ENCODE results near the gene MED29. TPM values are rescaled to one million over a fixed set of nuclear protein-coding genes. Genes with fewer than 3 reads are reported as not detected.

Gene MED29
- total and polyA plus RNA-seq, 10 of the 15 experiments (the other 5 are each of a cell fraction or from before 2014, with no cell fraction given) = 3.2 to 36.6 (median 22.8) TPM

GRCh38 chr19:39385629-39386411, 5.4 kb upstream of the MED29 start:
- ChIA-PET CTCF (no interaction called here), SMC1A (ENCODE audit: uncharacterized antibody, unreplicated experiment) (interaction anchor here (0.8 kb wide), 1 partner anchor 148 kb away, joined by 3 read pairs; no protein-coding TSS in a partner anchor), POLR2A (no interaction called here), RAD21 (ENCODE audit: unreplicated experiment) (no interaction called here)
- Histone ChIP-seq H2AFZ (ENCODE audit: control insufficient read depth, low read depth, low read length) (no peak overlapping the region), H3K4me1 (ENCODE audit: control insufficient read depth, insufficient read depth, low read length) (peaks cover 7% of the 10 kb centered on the region), H4K20me1 (ENCODE audit: control insufficient read depth, insufficient read depth) (no peaks in the 10 kb centered on the region), H3K36me3 (ENCODE audit: control insufficient read depth in 2 of 2, insufficient read depth in 2 of 2, low read length in 1 of 2) (peaks cover 5 to 21% of the 10 kb centered on the region in 2 experiments), H3K79me2 (ENCODE audit: control insufficient read depth, insufficient read depth, low read length) (peaks cover 13% of the 10 kb centered on the region), H3K9ac (ENCODE audit: control insufficient read depth, insufficient read depth, low read length) (no peak overlapping the region), H3K27ac (ENCODE audit: control insufficient read depth, insufficient read depth) (no peak overlapping the region), H3K4me2 (ENCODE audit: control insufficient read depth, insufficient read depth) (no peak overlapping the region), H3K27me3 (replicated peaks in 1 of 2; ENCODE audit: control insufficient read depth in 2 of 2, insufficient read depth in 2 of 2, low read length in 1 of 2) (no peaks in the 10 kb centered on the region), H3K9me3 (replicated peaks; ENCODE audit: control insufficient read depth, insufficient read depth, low read length) (no peaks in the 10 kb centered on the region), H3K4me3 (no peak overlapping the region)
- DNase-seq (ENCODE audit: low read depth, low spot score) = no peak
- in situ Hi-C loops (cut with MboI) = no loop called here
- intact Hi-C loops (cut with micrococcal nuclease; ENCODE audit: unreplicated experiment) = no loop called here
- no TSS peak for BruUV-seq (replicated peaks)
- TF ChIP-seq CREM (IDR thresholded peaks at IDR 0.05; ENCODE audit: low read depth) (no peak), POLR2A (IDR thresholded peaks at IDR 0.05; ENCODE audit: low read depth, low read length) (peak; percentile 36; the same call in 1 of the 2 replicates)
- no peak for FAIRE-seq
- ATAC-seq = no peak
- WGBS (ENCODE audit: insufficient coverage, insufficient replicate concordance, low lambda C conversion rate, missing lambda C conversion rate) = 86% methylated on average over 20 of the region's 20 CpGs

- CTCF ChIA-PET = no interaction called here
- H2AFZ ChIP-seq (ENCODE audit: control insufficient read depth, low read depth, low read length) = no peak overlapping the region
- H3K4me3 ChIP-seq = no peak overlapping the region
- H3K9ac ChIP-seq (ENCODE audit: control insufficient read depth, insufficient read depth, low read length) = no peak overlapping the region
- no peak overlapping the region for H3K27ac ChIP-seq (ENCODE audit: control insufficient read depth, insufficient read depth)
- intact Hi-C loops (cut with micrococcal nuclease; ENCODE audit: unreplicated experiment) = no loop called here
- FAIRE-seq (no peak), DNase-seq (ENCODE audit: low read depth, low spot score) (no peak), ATAC-seq (no peak)
- H4K20me1 ChIP-seq (ENCODE audit: control insufficient read depth, insufficient read depth) = no peaks in the 10 kb centered on the region
- POLR2A ChIA-PET = no interaction called here
- TF ChIP-seq NR2C2 (IDR thresholded peaks at IDR 0.05; ENCODE audit: borderline replicate concordance, control insufficient read depth, insufficient read length, low read depth) (no peak), MYC (IDR thresholded peaks at IDR 0.05; ENCODE audit: insufficient read depth, insufficient read length, insufficient replicate concordance, low read length, severe bottlenecking) (no peak), ZNF622 (IDR thresholded peaks at IDR 0.05) (no peak)
- RAD21 ChIA-PET (ENCODE audit: unreplicated experiment) = no interaction called here
- H3K9me3 ChIP-seq (replicated peaks; ENCODE audit: control insufficient read depth, insufficient read depth, low read length) = no peaks in the 10 kb centered on the region
- peaks cover 16% of the 10 kb centered on the region for H3K79me2 ChIP-seq (ENCODE audit: control insufficient read depth, insufficient read depth, low read length)
- H3K27me3 ChIP-seq (replicated peaks in 1 of 2; ENCODE audit: control insufficient read depth in 2 of 2, insufficient read depth in 2 of 2, low read length in 1 of 2) = no peaks in the 10 kb centered on the region
- whole genome bisulfite sequencing (ENCODE audit: insufficient coverage, insufficient replicate concordance, low lambda C conversion rate, missing lambda C conversion rate) = 97% methylated on average over 7 of the region's 7 CpGs
- H3K36me3 ChIP-seq (ENCODE audit: control insufficient read depth in 2 of 2, insufficient read depth in 2 of 2, low read length in 1 of 2) = peaks cover 5 to 21% of the 10 kb centered on the region in 2 experiments
- no TSS peak for BruUV-seq (replicated peaks)
- SMC1A ChIA-PET (ENCODE audit: uncharacterized antibody, unreplicated experiment) = interaction anchor here (0.8 kb wide), 1 partner anchor 147 kb away, joined by 3 read pairs; no protein-coding TSS in a partner anchor
- no peak overlapping the region for H3K4me2 ChIP-seq (ENCODE audit: control insufficient read depth, insufficient read depth)
- peaks cover 7% of the 10 kb centered on the region for H3K4me1 ChIP-seq (ENCODE audit: control insufficient read depth, insufficient read depth, low read length)
- in situ Hi-C loops (cut with MboI) = no loop called here
Observed at GRCh38 chr19:39386557-39386956, 4.6 kb upstream of the MED29 start.

All from GM12878 (cell line).